Measurements from ENCODE around the gene BLCAP. TPM values are rescaled to one million over a fixed set of nuclear protein-coding genes. Genes with fewer than 3 reads are reported as not detected.

The BLCAP gene
- total and polyA plus RNA-seq, 4 donors: 12.6 to 72.0 (median 49.2) TPM

GRCh38 chr20:37481610-37482009 lies 46.1 kb downstream of the BLCAP start:
- no peaks in the 10 kb centered on the region for H3K4me1 ChIP-seq (ENCODE audit: control insufficient read depth in 4 of 4, insufficient read depth in 4 of 4, low read length in 3 of 4)
- no peaks in the 10 kb centered on the region for H3K36me3 ChIP-seq (ENCODE audit: control insufficient read depth in 4 of 4, insufficient read depth in 3 of 4, low read depth in 1 of 4, low read length in 3 of 4)
- 90% methylated on average over 5 of the region's 5 CpGs for WGBS
- no peak for TF ChIP-seq NR2F2 (IDR thresholded peaks at IDR 0.05)
- TF ChIP-seq SP1 (IDR thresholded peaks at IDR 0.05): no peak
- TF ChIP-seq, protein P1, sequence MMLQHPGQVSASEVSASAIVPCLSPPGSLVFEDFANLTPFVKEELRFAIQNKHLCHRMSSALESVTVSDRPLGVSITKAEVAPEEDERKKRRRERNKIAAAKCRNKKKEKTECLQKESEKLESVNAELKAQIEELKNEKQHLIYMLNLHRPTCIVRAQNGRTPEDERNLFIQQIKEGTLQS (IDR thresholded peaks at IDR 0.05): no peak
- no peak for TF ChIP-seq TAF1 (conservative IDR thresholded peaks at IDR 0.05)
- TF ChIP-seq RXRA (IDR thresholded peaks at IDR 0.05): no peak
- TF ChIP-seq, protein P2, sequence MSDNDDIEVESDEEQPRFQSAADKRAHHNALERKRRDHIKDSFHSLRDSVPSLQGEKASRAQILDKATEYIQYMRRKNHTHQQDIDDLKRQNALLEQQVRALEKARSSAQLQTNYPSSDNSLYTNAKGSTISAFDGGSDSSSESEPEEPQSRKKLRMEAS (IDR thresholded peaks at IDR 0.05): no peak
- TF ChIP-seq HNF4G (IDR thresholded peaks at IDR 0.05): no peak
- no peak for TF ChIP-seq HNF4A (conservative IDR thresholded peaks at IDR 0.05)
- TF ChIP-seq REST (IDR thresholded peaks at IDR 0.05): no peak
- no peak for TF ChIP-seq GABPA (IDR thresholded peaks at IDR 0.05 in 1 of 2, conservative IDR thresholded peaks at IDR 0.05 in 1 of 2)
- no peak overlapping the region for H3K9ac ChIP-seq (ENCODE audit: low read depth in 1 of 2, low read length in 2 of 2)
- DNase-seq (ENCODE audit: low spot score): no peak
- H3K27ac ChIP-seq (ENCODE audit: low read depth in 1 of 2, low read length in 2 of 2): no peak overlapping the region
- H3K27me3 ChIP-seq (ENCODE audit: control insufficient read depth in 4 of 4, insufficient read depth in 4 of 4, low read length in 3 of 4): peaks cover 0 to 3% (median 0%) of the 10 kb centered on the region in 4 donors
- no peak overlapping the region for H3K4me3 ChIP-seq (ENCODE audit: low read depth in 1 of 3, low read length in 3 of 3)
- H3K9me3 ChIP-seq (ENCODE audit: control insufficient read depth in 4 of 4, low read length in 3 of 4): no peaks in the 10 kb centered on the region

DNA sequence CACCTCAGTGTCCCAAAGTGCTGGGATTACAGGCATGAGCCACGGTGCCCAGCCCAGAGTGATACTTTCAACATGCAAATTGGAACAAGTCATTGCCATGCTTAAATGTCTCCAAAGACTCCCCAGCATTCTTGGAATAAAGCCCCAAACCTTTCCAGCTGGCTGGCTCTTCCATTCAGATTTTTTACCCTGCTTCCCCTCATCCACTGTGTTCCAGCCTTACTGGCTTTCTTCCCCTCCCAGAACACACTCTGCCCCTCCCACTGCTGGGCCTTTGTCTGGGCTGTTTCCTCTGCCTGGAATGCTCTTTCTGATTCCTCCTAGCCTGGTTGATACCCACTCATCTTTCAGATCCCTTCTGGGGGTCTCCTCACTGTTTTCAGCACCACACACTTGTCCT lies 46.8 kb downstream of the BLCAP start:
- Histone ChIP-seq H3K9ac (ENCODE audit: low read depth in 1 of 2, low read length in 2 of 2) (no peak overlapping the region), H3K4me3 (ENCODE audit: low read depth in 1 of 3, low read length in 3 of 3) (no peak overlapping the region), H3K27me3 (ENCODE audit: control insufficient read depth in 4 of 4, insufficient read depth in 4 of 4, low read length in 3 of 4) (peaks cover 0 to 3% (median 0%) of the 10 kb centered on the region in 4 donors), H3K4me1 (ENCODE audit: control insufficient read depth in 4 of 4, insufficient read depth in 4 of 4, low read length in 3 of 4) (no peaks in the 10 kb centered on the region), H3K36me3 (ENCODE audit: control insufficient read depth in 4 of 4, insufficient read depth in 3 of 4, low read depth in 1 of 4, low read length in 3 of 4) (no peaks in the 10 kb centered on the region), H3K27ac (ENCODE audit: low read depth in 1 of 2, low read length in 2 of 2) (no peak overlapping the region), H3K9me3 (ENCODE audit: control insufficient read depth in 4 of 4, low read length in 3 of 4) (no peaks in the 10 kb centered on the region)
- 81% methylated on average over 1 of the region's 1 CpG for WGBS
- TF ChIP-seq TAF1 (conservative IDR thresholded peaks at IDR 0.05): no peak
- TF ChIP-seq SP1 (IDR thresholded peaks at IDR 0.05): no peak
- TF ChIP-seq YY1 (IDR thresholded peaks at IDR 0.05): no peak
- TF ChIP-seq NR2F2 (IDR thresholded peaks at IDR 0.05): no peak
- DNase-seq (ENCODE audit: low spot score): no peak

DNA sequence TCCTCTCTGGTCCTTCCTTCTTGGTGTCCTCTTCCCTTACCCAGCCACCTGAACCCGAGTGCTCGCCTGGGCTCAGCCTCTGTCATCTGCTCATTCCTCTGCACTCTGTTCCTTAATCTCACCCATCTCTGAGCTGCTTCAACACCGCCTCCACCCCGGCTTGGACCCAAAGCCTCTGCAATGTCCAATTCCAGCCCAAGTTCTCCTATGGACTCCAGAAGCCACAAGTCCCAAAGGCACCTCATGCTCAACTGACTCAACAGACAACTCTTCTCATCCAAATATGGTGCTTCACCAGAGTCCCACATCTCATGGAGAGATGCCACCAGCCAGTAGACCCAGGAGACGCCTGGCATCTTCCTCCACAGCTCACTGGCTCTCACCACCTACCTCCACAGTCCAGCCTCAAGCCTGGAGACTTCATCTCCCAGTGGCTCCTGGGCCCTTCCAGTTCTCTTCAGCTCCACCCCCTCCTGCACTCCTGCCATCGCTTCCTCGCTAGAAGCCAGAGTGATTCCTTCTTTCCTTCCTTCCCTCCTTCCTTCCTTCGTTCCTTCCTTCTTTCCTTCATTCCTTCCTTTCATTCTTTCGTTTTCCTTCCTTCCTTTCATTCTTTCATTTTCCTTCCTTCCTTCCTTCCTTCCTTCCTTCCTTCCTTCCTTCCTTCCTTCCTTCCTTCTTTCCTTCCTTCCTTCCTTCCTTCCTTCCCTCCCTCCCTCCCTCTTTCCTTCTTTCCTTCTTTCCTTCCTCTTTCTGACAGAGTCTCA lies 47.6 kb downstream of the BLCAP start:
- DNase-seq (ENCODE audit: low spot score): no peak
- no peak overlapping the region for H3K4me3 ChIP-seq (ENCODE audit: low read depth in 1 of 3, low read length in 3 of 3)
- H3K9ac ChIP-seq (ENCODE audit: low read depth in 1 of 2, low read length in 2 of 2): no peak overlapping the region
- H3K36me3 ChIP-seq (ENCODE audit: control insufficient read depth in 4 of 4, insufficient read depth in 3 of 4, low read depth in 1 of 4, low read length in 3 of 4): no peaks in the 10 kb centered on the region
- H3K27me3 ChIP-seq (ENCODE audit: control insufficient read depth in 4 of 4, insufficient read depth in 4 of 4, low read length in 3 of 4): peaks cover 0 to 3% (median 0%) of the 10 kb centered on the region in 4 donors
- no peaks in the 10 kb centered on the region for H3K9me3 ChIP-seq (ENCODE audit: control insufficient read depth in 4 of 4, low read length in 3 of 4)
- H3K27ac ChIP-seq (ENCODE audit: low read depth in 1 of 2, low read length in 2 of 2): no peak overlapping the region
- WGBS: 88% methylated on average over 9 of the region's 9 CpGs
- no peaks in the 10 kb centered on the region for H3K4me1 ChIP-seq (ENCODE audit: control insufficient read depth in 4 of 4, insufficient read depth in 4 of 4, low read length in 3 of 4)
- TF ChIP-seq HNF4A (conservative IDR thresholded peaks at IDR 0.05) (no peak), FOXA2 (IDR thresholded peaks at IDR 0.05) (no peak), EGR1 (IDR thresholded peaks at IDR 0.05; ENCODE audit: low read depth in 2 of 2) (no peak), CTCF (IDR thresholded peaks at IDR 0.05; ENCODE audit: low read depth, low read length, missing input control) (no peak), TAF1 (conservative IDR thresholded peaks at IDR 0.05) (no peak), GABPA (IDR thresholded peaks at IDR 0.05 in 1 of 2, conservative IDR thresholded peaks at IDR 0.05 in 1 of 2) (no peak), FOXA1 (IDR thresholded peaks at IDR 0.05) (no peak), HNF4G (IDR thresholded peaks at IDR 0.05) (no peak), RAD21 (IDR thresholded peaks at IDR 0.05) (no peak), JUND (IDR thresholded peaks at IDR 0.05) (no peak), RXRA (IDR thresholded peaks at IDR 0.05) (no peak), NR2F2 (IDR thresholded peaks at IDR 0.05) (no peak)
- TF ChIP-seq, protein P1 (IDR thresholded peaks at IDR 0.05): no peak
- TF ChIP-seq, protein P2 (IDR thresholded peaks at IDR 0.05): no peak

Data from liver (tissue), 9 donors.